GM18873 (cell line): ENCODE measurements around the gene NEK6.

ENCODE experiments used
- ATAC-seq: cut with Tn5 transposase; IDR thresholded peaks from one replicate; pipeline ENCODE4 v1.9.1; 2021; ENCODE audit warnings: mild to moderate bottlenecking, moderate library complexity, moderate number of reproducible peaks; ENCODE audit not compliant: unreplicated experiment, low FRiP score

NEK6 gene

GRCh38 chr9:124335320-124335707 lies 77.6 kb downstream of the NEK6 start:
- ATAC-seq = no peak

DNA sequence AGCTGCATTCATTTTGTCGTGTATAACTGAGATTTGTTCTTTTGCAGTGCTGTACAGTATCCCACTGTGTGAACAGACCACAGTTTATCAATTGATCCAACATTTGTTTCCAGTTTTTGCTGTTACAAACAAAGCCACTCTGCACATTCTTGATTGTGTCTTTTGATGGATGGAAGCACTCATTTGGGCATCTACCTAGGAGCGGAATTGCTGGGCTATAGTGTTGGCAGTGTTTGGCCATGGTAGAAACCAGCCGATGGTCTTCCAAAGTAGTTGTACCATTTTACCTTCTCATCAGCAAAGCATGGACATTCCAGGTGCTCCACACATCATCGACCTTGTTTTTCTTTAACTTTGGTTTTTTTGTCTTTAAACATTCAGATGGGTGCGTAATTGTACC lies 79.8 kb downstream of the NEK6 start:
- ATAC-seq = no peak

DNA sequence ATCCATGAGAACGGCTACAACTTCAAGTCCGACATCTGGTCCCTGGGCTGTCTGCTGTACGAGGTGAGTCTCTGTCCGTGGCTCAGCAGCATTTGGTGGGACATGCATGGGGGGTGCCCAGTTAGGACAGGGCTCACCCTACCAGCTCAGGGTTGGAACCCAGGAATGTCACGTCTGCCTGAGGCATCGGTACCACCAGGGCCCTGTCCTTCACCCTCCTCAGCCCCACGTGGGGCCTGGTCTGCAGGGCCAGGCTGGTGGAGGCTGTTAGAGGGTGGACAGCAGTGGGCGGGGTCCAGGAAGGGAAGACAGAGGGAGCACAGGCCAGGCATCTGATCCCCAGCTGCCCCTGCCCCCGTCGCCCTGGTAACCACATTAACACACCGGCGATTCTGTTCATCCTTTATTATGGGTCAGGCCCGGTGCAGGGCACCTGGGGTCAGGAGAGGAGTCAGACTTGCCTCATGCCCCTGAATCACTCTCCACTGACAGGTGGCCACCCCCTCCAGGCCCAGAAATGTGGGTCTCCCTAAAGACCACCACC lies 81.9 kb downstream of the NEK6 start:
- no peak for ATAC-seq

GRCh38 chr9:124340219-124341069 lies 82.7 kb downstream of the NEK6 start:
- no peak for ATAC-seq

GRCh38 chr9:124341455-124342170 lies 83.9 kb downstream of the NEK6 start:
- ATAC-seq = no peak

DNA sequence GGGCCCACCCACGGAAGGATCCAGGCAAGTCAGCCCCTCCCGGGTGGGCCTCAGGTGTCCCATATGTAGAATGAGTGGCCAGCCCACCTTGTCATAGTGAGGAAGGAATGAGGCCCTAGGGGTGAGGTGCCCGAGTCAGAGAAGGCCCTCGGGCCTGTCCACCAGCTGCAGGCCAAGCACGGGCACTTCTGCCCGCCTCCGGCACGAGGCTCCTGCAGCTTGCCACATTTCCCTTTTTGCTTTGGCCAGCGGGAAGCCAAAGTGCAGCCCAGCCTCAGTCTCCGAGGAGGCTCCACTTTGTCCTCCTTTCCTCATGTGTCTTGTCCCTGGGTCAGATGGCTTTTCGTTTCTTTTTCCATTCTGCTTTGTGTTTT lies 84.6 kb downstream of the NEK6 start:
- ATAC-seq = no peak

GRCh38 chr9:124342776-124343485 lies 85.2 kb downstream of the NEK6 start:
- ATAC-seq = no peak

- ATAC-seq = no peak
These were observed 86.0 kb downstream of the NEK6 start for GRCh38 chr9:124343533-124344290.

DNA sequence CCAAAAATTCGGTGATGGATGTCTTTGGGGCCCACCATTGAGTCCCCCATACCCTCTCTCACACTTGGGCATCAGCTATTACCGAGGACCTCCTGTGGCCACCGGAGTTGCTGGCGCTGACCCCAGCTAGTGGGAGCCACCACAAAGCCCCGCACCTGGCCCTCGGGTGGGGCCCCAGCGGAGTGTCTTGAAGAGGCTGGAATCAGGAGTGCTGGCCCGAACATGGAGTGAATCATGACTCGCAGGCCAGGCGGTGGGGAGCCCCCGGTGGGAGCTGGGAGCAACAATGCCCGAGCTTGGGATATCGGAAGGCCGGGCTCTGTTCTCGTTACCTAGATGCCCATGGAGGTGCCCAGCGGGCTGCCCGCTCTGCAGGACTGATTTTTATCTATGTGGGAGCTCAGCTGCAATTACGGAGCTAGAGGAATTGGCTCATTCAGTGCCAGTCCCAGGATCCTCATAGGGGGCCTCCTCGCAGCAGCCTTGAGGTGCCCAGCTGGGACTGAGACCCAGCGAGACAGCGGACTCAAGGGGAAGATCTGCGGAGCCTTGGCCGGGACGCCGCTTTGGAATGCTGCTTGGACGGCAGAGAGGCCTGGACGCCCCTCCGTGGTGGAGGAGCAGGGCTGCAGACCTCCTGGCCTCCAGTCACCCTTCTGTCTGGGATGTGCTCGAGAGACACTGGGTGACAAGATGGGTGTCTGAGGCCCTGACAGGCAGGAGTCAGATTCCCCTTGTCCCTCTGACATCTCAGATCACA lies 86.7 kb downstream of the NEK6 start:
- no peak for ATAC-seq

DNA sequence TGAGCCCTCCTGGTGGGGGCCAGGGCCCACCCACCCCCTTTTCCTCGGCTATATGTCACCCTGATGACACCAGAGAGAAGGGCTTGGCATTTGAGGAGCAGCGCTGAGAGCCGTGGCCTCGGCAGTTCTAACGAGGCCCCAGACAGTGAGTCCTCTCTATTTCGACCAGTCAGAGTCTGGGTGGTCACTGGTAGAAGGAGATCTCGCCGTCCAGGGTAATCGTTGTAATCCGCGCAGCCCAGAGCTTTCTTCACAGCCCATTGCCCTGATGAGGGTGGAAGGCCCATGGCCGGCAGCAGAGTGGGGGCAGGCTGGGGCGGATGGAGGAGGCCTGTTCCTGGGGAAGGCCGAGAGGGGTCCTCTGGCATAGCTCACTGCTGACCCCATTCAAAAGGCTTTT lies 87.3 kb downstream of the NEK6 start:
- no peak for ATAC-seq

DNA sequence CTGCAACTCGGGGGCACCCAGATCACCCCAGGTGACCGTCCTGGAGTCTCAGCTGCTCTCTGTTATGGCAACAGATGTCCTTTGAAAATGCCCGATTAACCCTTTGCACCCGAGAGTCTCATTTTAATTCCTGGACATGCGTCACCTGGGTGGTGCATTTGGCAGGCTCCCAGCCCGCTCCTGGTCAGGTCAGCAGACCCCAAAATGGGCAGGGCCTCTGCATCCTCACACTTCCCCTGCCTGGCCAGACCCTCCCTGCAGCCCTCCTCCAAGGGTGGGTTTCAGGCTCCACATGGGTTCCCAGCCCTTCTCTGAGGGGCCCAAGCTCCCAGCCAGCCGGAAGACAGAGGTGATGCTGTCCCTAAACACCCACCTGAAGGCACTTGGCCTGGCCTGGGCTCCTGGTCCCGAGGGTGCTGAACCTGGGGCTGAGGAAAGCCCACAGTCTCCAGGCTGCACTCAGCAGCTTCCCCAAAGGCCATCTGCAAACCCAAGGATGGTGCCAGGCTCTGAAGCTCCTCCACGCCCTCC lies 88.1 kb downstream of the NEK6 start:
- ATAC-seq = no peak

DNA sequence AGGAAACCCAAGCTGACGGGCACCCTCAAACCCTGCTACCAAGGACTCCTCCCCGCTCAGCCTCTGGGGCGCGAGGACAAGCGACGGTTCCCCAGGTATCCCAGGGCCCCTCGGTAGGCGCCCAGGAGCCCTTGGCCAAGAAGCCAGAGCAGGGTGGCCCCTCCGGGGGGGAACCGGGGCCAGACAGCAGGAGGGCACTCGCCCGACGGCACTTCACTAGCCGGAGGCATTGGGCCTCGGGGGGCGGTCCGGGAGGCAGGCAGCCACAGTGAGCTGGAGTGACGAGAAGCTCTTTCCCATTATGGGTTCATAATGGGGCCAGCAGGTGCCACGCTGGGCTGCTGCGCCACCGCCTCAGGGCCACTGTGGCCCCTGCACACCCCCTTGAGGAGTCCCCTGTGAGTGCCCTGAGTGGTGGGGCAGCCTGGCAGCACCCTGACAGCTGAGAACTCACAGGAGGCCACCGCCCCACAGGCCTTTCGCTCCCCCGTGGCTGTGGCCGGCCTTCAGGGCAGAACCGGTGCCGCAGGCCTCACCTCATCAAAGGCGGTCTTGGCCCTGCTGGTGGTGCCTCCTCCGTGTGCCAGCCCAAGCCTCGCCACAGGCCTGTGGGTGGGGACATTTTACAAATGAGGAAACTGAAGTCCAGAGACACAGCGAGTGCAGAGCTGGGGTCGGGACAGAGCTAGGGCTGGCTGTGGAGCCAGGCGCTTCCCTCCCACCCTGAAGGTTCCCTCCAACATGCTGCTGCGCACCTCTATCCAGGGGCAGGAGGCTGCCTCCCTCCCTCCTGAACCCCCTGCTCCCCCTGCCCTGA lies 88.8 kb downstream of the NEK6 start:
- no peak for ATAC-seq

DNA sequence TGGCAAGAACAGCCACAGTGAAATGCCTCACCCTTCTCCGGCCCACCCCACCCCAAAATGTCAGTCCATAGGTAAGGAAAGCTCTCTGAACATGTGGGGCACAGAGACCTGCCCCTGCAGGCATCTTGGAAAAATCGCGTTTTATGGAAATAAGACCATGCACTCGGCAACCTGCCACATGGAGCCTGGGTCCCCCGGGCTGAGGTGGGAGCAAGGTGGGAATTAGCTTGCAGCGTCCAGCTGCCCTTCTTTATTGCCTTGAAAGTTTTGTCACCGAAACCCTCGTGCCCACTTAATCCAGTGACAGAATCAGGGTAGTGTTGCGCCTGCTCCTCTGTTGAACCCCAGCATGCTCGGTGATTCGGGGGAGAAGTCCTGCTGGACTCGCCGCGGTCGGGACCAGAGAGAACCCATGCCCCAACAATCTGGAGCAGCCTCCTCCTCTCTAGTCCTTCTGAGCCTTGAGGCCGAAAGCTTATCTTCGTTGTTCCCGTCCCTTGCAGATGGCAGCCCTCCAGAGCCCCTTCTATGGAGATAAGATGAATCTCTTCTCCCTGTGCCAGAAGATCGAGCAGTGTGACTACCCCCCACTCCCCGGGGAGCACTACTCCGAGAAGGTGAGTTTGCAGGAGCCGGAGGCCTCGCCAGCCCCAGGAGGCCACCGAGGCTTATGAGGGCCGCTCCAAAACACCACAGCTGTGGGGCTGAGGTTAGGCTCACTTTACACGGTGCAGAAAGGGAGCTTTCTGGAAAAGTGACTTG lies 89.6 kb downstream of the NEK6 start:
- ATAC-seq = no peak

DNA sequence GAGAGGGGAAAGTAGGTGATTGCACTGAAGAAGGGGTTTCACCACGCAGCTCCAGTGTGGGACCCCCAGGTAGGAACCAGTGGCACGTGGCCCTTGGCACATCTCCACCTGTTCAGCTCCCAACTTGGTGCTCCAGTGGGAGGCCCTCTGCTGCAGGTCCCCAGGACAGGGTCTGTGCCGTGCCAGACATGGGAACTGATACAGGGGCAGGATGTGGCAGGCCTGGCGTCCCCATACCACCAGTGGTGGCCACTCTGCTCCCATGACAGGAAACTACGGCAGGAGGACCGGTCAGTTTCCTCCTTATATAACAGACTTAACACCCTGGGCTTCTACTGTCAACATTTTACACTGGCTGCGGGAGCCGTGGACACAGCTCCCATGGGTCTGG lies 90.2 kb downstream of the NEK6 start:
- ATAC-seq = no peak

GRCh38 chr9:124348363-124348762 lies 90.6 kb downstream of the NEK6 start:
- no peak for ATAC-seq

GRCh38 chr9:124348831-124349230 lies 91.1 kb downstream of the NEK6 start:
- no peak for ATAC-seq

DNA sequence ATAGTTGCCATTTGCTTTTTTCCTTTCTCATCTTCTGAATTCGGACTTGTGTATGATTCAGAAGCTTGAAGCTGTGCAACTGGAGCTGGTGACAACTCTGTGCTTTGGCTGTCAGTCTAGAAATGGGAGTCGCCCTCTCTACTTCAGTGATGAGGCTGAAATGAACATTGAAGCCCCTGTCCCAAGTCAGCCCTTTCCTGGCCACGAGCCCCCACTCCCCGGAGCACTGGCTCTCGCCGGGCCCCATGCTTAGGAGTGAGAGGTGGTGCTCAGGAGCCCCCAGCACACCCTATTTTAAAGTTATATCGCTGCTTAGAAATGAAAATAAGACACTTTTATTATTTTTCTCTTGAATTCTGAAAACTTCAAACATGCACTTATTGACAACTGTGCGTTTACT lies 91.5 kb downstream of the NEK6 start:
- ATAC-seq = no peak
